Mammary epithelial cell (primary cell): ENCODE measurements around the gene GRIN2D.

ENCODE experiments used
- EZH2 ChIP-seq: IDR thresholded peaks from 2 replicates; pipeline ENCODE4 v1.6.1; 2012; ENCODE audit warnings: low read length, inconsistent platforms, borderline replicate concordance
- TF ChIP-seq, protein P1 (sequence below), 2 donors: IDR thresholded peaks in 1 of 2; conservative IDR thresholded peaks in 1 of 2; 2 replicates each; pipeline ENCODE4 v1.5.1; 2011 to 2012; ENCODE audit warnings: inconsistent platforms in 2 of 2, low read length in 2 of 2, mild to moderate bottlenecking in 2 of 2, control low read depth in 1 of 2, low read depth in 1 of 2; ENCODE audit not compliant: insufficient read depth in 1 of 2; ENCODE audit errors: extremely low read depth in 1 of 2

DNA sequence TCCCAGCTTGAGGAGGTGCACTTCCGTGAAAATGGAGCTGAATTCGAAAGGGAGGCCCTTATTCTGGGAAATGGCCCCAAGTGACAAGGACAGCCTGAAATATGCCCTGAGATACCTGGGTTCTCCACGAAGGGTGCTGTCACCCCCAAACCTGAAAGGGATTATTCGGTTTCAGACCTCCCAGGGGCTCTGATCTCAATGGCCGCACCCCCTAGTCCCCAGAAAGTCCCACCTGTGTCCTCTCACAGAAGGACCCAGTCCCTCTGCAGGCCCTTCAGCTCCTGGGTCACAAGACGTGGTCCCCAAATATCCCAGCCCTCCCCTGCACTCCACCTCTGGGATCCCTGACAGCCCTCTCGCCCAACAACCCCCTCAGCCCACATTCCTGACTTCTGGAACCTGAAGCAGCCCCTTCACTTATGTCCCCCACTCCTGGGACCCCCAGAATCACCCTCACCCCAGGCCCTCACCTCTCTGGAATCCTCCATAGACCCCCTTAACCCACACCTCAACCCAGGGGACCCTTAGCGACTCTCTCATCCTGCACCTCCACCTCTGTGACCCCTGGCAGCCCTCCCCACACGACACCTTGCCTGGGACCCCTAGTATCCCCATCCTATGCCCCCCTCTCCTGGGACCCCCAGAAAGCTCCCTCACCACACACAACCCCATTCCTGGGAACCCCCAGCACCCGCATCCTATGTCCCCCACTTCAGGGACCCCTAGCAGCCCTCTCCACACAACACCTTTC, 28.7 kb upstream of the GRIN2D start:
- no peak for TF ChIP-seq EZH2
- TF ChIP-seq, protein P1, sequence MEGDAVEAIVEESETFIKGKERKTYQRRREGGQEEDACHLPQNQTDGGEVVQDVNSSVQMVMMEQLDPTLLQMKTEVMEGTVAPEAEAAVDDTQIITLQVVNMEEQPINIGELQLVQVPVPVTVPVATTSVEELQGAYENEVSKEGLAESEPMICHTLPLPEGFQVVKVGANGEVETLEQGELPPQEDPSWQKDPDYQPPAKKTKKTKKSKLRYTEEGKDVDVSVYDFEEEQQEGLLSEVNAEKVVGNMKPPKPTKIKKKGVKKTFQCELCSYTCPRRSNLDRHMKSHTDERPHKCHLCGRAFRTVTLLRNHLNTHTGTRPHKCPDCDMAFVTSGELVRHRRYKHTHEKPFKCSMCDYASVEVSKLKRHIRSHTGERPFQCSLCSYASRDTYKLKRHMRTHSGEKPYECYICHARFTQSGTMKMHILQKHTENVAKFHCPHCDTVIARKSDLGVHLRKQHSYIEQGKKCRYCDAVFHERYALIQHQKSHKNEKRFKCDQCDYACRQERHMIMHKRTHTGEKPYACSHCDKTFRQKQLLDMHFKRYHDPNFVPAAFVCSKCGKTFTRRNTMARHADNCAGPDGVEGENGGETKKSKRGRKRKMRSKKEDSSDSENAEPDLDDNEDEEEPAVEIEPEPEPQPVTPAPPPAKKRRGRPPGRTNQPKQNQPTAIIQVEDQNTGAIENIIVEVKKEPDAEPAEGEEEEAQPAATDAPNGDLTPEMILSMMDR (conservative IDR thresholded peaks at IDR 0.05 in 1 of 2, IDR thresholded peaks at IDR 0.05 in 1 of 2; ENCODE audit: extremely low read depth in 1 of 2, insufficient read depth in 1 of 2, low read depth in 1 of 2, low read length in 2 of 2): no peak
